MCF 10A (cell line): ENCODE measurements around the gene MED13. TPM values are rescaled to one million over a fixed set of nuclear protein-coding genes. Genes with fewer than 3 reads are reported as not detected.
A peak's percentile ranks its signal among the peaks of the same experiment; 100 is the strongest.

Experiments used
- BruUV-seq: library from RNA; stranded (reverse); fragments of 400-500 nt; replicated peaks from 2 replicates; lab custom pipeline; 2021; lab: Mats Ljungman, UMichigan
- CTCF ChIA-PET: fragments of 300-600 bp; sonication (Branson Sonifier 250); formaldehyde crosslinking; extraction: SDS; loops from one replicate; lab custom pipeline; 2021; ENCODE audit warnings: antibody characterized with exemption, inconsistent platforms; lab: Yijun Ruan, JAX
- POLR2A ChIA-PET: fragments of 300-600, 350-650 bp; sonication (Branson Sonifier 250); formaldehyde crosslinking; extraction: SDS; loops from one replicate; lab custom pipeline; 2020; ENCODE audit warnings: antibody characterized with exemption, inconsistent platforms; lab: Yijun Ruan, JAX
- DNase-seq: peaks from one replicate; pipeline ENCODE4 v3.0.0-alpha.2; 2018; ENCODE audit not compliant: unreplicated experiment
- H3K27ac Mint-ChIP-seq: one replicate; pipeline ENCODE4 v1.8.0; 2022; ENCODE audit warnings: mild to moderate bottlenecking, low read depth, mixed read lengths; ENCODE audit not compliant: unreplicated experiment
- H3K27me3 Mint-ChIP-seq: one replicate; pipeline ENCODE4 v1.8.0; 2022; ENCODE audit warnings: mixed read lengths; ENCODE audit not compliant: insufficient read depth, unreplicated experiment
- H3K36me3 Mint-ChIP-seq: one replicate; pipeline ENCODE4 v1.8.0; 2022; ENCODE audit warnings: mild to moderate bottlenecking, moderate library complexity, mixed read lengths; ENCODE audit not compliant: insufficient read depth, unreplicated experiment
- H3K4me1 Mint-ChIP-seq: one replicate; pipeline ENCODE4 v1.8.0; 2022; ENCODE audit warnings: mixed read lengths; ENCODE audit not compliant: insufficient read depth, unreplicated experiment
- H3K4me3 Mint-ChIP-seq: one replicate; pipeline ENCODE4 v1.8.0; 2022; ENCODE audit warnings: mild to moderate bottlenecking, moderate library complexity, mixed read lengths; ENCODE audit not compliant: unreplicated experiment
- H3K9me3 Mint-ChIP-seq: one replicate; pipeline ENCODE4 v1.8.0; 2022; ENCODE audit warnings: mixed read lengths; ENCODE audit not compliant: unreplicated experiment
- intact Hi-C: fragments of 100-400 bp; cut with micrococcal nuclease; formaldehyde crosslinking; loops from 2 replicates; pipeline ENCODE4 v1.14.1; 2022
- total RNA-seq: library from RNA; stranded (reverse); gene quantifications from 2 replicates; pipeline ENCODE4 v1.2.3, GENCODE V29; 2022
- TF ChIP-seq, protein P1 (sequence below): fragments of 200-600 bp; IDR thresholded peaks from one replicate; pipeline ENCODE4 v1.8.0; 2022; ENCODE audit warnings: antibody characterized with exemption, mild to moderate bottlenecking; ENCODE audit not compliant: unreplicated experiment

Gene MED13
- total RNA-seq, 1 experiment from 2014 or later: 58.7 TPM

DNA sequence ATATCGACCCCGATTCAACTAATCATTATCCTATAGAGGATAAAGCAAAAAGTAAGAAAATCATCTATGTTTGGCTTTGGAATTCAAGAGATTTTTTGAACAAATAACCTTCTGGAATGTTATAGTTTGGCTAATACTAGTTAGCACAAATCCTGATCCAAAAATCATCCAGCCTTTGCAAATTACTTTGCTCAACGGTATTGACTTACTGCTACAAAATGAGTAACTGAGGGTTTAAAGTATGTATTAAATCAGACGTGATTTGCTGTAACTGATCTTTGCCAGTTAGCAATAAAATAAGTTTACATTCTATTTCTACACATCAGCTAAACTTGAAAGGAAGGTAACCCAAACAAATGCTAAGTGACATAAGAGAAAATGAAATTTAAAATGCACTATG is 6.5 kb downstream of the MED13 start:
- H3K4me3 Mint-ChIP-seq: no peak overlapping the region
- no peak for DNase-seq
- H3K27me3 Mint-ChIP-seq: no peaks in the 10 kb centered on the region
- peaks cover 67% of the 10 kb centered on the region for H3K36me3 Mint-ChIP-seq
- H3K4me1 Mint-ChIP-seq: peaks cover 16% of the 10 kb centered on the region
- POLR2A ChIA-PET: interaction anchor here (0.6 to 1.3 kb wide), 2 partner anchors 13 to 88 kb away, joined by 3 read pairs; no protein-coding TSS in a partner anchor
- TF ChIP-seq, protein P1, sequence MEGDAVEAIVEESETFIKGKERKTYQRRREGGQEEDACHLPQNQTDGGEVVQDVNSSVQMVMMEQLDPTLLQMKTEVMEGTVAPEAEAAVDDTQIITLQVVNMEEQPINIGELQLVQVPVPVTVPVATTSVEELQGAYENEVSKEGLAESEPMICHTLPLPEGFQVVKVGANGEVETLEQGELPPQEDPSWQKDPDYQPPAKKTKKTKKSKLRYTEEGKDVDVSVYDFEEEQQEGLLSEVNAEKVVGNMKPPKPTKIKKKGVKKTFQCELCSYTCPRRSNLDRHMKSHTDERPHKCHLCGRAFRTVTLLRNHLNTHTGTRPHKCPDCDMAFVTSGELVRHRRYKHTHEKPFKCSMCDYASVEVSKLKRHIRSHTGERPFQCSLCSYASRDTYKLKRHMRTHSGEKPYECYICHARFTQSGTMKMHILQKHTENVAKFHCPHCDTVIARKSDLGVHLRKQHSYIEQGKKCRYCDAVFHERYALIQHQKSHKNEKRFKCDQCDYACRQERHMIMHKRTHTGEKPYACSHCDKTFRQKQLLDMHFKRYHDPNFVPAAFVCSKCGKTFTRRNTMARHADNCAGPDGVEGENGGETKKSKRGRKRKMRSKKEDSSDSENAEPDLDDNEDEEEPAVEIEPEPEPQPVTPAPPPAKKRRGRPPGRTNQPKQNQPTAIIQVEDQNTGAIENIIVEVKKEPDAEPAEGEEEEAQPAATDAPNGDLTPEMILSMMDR: no peak
- H3K9me3 Mint-ChIP-seq: no peaks in the 10 kb centered on the region
- intact Hi-C loops: no loop called here
- no peak overlapping the region for H3K27ac Mint-ChIP-seq
- CTCF ChIA-PET: interaction anchor here (0.6 to 1.1 kb wide), 3 partner anchors 11 to 707 kb away, joined by 3 to 4 read pairs (median 3); no protein-coding TSS in a partner anchor
- BruUV-seq: no TSS peak

DNA sequence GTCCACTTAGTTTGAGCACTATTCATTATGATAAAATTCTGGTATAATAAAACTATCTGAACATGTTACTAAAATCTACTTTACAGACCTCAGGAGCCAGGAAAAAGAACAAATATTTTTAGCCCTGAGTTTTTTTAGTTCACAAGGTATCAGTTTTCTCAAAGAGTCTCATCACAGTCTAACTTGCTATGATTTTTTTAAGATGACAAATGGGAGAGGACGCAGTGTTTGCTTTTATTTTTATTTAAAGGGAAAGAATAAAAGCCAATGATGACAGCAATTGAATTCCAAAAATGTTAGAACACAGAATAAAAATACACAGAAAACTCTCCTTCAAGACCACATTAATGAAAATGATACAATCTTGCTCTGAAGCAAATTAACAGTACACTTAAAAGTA is 7.4 kb downstream of the MED13 start:
- H3K36me3 Mint-ChIP-seq: peaks cover 70% of the 10 kb centered on the region
- no peaks in the 10 kb centered on the region for H3K27me3 Mint-ChIP-seq
- no TSS peak for BruUV-seq
- H3K9me3 Mint-ChIP-seq: no peaks in the 10 kb centered on the region
- TF ChIP-seq, protein P1: no peak
- H3K4me1 Mint-ChIP-seq: peaks cover 11% of the 10 kb centered on the region
- DNase-seq: no peak
- ChIA-PET POLR2A (interaction anchor here (0.6 kb wide), 1 partner anchor 195 kb away, joined by 3 read pairs; the partner anchor contains the start of gene BRIP1), CTCF (no interaction called here)
- no peak overlapping the region for H3K4me3 Mint-ChIP-seq
- intact Hi-C loops: no loop called here
- no peak overlapping the region for H3K27ac Mint-ChIP-seq

DNA sequence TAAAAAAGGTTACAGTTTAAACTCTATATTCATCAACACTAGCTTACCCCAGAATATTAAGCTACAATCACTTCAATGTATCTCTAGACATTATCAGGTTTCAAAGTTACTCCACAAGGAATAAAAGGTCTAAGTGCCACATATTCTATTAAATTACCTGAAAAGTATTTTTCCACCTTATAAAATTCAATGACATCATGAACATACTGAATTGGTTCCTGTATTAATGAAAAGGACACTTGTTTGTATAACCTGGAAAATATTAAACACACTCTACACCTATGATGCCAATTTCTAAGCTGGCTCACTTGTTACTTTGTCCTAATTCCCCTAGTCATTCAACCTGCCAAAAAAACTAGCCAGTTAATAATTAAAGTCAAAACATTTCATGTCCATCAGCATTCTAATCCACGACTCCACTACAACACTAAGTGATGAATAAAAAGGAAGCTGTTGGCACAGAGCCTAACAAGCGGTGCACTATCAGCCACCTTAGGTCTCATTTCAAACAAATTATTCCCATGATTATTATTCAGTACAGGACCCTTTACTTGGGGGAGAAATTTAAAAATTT is 12.2 kb downstream of the MED13 start:
- no peak overlapping the region for H3K4me3 Mint-ChIP-seq
- peaks cover 84% of the 10 kb centered on the region for H3K36me3 Mint-ChIP-seq
- DNase-seq: no peak
- ChIA-PET CTCF (interaction anchor here (0.5 to 0.8 kb wide), 3 partner anchors 11 to 554 kb away, joined by 3 to 5 read pairs (median 4); no protein-coding TSS in a partner anchor), POLR2A (interaction anchor here (0.8 to 2.4 kb wide), 6 partner anchors 8 to 91 kb away, joined by 3 to 12 read pairs (median 6); partner anchors contain the start of gene MED13)
- no TSS peak for BruUV-seq
- intact Hi-C loops: no loop called here
- TF ChIP-seq, protein P1: no peak
- H3K9me3 Mint-ChIP-seq: no peaks in the 10 kb centered on the region
- H3K27me3 Mint-ChIP-seq: no peaks in the 10 kb centered on the region
- H3K27ac Mint-ChIP-seq: no peak overlapping the region
- H3K4me1 Mint-ChIP-seq: peaks cover 17% of the 10 kb centered on the region

DNA sequence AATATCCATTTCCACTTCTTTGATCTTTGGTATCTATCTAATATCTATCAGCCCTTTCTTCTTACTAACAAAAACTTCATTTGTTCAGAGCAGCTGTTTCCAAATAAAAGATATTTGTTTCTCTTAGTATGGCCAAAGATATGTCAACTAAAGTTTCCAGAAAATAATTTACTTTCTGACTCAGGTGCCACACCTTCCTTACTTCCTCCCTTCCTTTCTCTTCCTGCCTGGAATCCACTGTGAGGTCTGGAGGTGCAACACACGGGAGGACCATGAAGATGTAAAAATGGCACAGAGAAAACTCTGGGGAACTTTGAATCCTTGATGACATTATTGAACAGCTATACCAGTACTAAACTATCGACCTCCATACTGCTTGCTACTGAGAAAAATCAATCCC is 14.0 kb downstream of the MED13 start:
- H3K9me3 Mint-ChIP-seq: no peaks in the 10 kb centered on the region
- H3K4me1 Mint-ChIP-seq: peaks cover 17% of the 10 kb centered on the region
- H3K27ac Mint-ChIP-seq: peak overlapping the region; percentile 36
- no peak overlapping the region for H3K4me3 Mint-ChIP-seq
- H3K27me3 Mint-ChIP-seq: no peaks in the 10 kb centered on the region
- ChIA-PET POLR2A (interaction anchor here (0.5 to 2.1 kb wide), 3 partner anchors 10 to 1550 kb away, joined by 3 to 7 read pairs (median 3); partner anchors contain the start of gene TACO1), CTCF (interaction anchor here (0.6 to 1.5 kb wide), 4 partner anchors 11 to 1518 kb away, joined by 3 to 4 read pairs (median 4); no protein-coding TSS in a partner anchor)
- DNase-seq: no peak
- BruUV-seq: no TSS peak
- intact Hi-C loops: no loop called here
- TF ChIP-seq, protein P1: no peak
- peaks cover 83% of the 10 kb centered on the region for H3K36me3 Mint-ChIP-seq
